ENCODE data around the gene HMGB4. TPM values are rescaled to one million over a fixed set of nuclear protein-coding genes. Genes with fewer than 3 reads are reported as not detected.

Gene HMGB4
- total and polyA plus RNA-seq, 9 of the 15 experiments (the other 6 are each of a cell fraction or from before 2014, with no cell fraction given) = not detected

- TF ChIP-seq, protein P1, sequence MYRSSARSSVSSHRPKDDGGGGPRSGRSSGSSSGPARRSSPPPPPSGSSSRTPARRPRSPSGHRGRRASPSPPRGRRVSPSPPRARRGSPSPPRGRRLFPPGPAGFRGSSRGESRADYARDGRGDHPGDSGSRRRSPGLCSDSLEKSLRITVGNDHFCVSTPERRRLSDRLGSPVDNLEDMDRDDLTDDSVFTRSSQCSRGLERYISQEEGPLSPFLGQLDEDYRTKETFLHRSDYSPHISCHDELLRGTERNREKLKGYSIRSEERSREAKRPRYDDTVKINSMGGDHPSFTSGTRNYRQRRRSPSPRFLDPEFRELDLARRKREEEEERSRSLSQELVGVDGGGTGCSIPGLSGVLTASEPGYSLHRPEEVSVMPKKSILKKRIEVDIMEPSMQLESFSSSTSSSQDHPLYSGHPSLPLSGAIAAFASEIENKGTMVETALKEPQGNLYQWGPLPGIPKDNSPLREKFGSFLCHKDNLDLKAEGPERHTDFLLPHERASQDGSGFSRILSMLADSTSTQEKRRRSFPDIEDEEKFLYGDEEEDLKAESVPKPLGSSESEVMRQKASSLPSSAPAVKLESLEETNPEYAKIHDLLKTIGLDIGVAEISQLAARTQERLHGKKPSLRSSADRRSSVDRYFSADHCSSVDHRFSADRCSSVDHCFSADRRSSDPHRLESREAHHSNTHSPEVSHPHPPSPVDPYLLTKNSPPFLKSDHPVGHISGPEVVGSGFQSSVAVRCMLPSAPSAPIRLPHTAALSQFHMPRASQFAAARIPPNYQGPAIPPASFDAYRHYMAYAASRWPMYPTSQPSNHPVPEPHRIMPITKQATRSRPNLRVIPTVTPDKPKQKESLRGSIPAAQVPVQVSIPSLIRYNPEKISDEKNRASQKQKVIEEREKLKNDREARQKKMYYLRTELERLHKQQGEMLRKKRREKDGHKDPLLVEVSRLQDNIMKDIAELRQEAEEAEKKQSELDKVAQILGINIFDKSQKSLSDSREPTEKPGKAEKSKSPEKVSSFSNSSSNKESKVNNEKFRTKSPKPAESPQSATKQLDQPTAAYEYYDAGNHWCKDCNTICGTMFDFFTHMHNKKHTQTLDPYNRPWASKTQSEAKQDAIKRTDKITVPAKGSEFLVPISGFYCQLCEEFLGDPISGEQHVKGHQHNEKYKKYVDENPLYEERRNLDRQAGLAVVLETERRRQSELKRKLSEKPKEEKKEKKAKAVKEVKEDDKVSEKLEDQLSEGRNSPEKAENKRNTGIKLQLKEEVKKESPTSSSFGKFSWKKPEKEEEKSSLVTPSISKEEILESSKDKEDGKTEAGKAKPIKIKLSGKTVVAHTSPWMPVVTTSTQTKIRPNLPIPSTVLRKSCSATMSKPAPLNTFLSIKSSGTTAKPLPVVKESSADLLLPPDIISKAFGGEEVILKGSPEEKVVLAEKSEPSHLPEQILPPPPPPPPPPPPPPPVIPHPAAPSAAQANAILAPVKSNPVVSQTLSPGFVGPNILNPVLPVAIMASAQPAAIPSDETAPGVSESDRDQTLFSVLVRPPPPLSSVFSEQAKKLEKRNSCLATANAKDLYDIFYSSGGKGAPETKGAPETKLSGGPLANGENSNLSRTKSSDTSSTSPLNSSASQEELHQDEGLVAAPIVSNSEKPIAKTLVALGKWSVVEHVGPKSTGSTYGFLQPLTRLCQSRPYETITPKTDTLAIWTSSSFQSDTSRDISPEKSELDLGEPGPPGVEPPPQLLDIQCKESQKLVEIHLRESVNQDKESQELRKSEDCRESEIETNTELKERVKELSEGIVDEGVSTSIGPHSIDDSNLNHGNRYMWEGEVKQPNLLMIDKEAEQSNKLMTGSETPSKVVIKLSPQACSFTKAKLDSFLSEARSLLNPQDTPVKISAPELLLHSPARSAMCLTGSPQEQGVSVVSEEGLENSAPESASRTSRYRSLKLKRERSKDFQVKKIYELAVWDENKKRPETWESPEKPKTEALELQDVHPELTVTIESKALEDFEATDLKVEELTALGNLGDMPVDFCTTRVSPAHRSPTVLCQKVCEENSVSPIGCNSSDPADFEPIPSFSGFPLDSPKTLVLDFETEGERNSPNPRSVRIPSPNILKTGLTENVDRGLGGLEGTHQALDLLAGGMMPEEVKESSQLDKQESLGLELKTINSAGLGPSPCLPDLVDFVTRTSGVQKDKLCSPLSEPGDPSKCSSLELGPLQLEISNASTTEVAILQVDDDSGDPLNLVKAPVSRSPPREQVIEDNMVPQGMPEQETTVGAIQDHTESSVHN (IDR thresholded peaks at IDR 0.05; ENCODE audit: borderline replicate concordance in 1 of 2, low read depth in 1 of 2) = no peak
- no peak for TF ChIP-seq ZBTB49 (CRISPR knock-in tag; IDR thresholded peaks at IDR 0.05; ENCODE audit: borderline replicate concordance)
- TF ChIP-seq CREB1 (IDR thresholded peaks at IDR 0.05) = no peak
- no peak for TF ChIP-seq CREB1 (CRISPR knock-in tag; IDR thresholded peaks at IDR 0.05)
- no peak for TF ChIP-seq SP1 (CRISPR knock-in tag; IDR thresholded peaks at IDR 0.05)
- TF ChIP-seq KDM5B (IDR thresholded peaks at IDR 0.05; ENCODE audit: insufficient replicate concordance, low read depth, low read length) = no peak
- no peak for TF ChIP-seq DEAF1 (CRISPR knock-in tag; IDR thresholded peaks at IDR 0.05)
- no peak for TF ChIP-seq ETS2 (tag; IDR thresholded peaks at IDR 0.05; ENCODE audit: borderline replicate concordance, poor library complexity, severe bottlenecking)
These were observed 44.6 kb downstream of the HMGB4 start (continued) for GRCh38 chr1:33908324-33908956.

Measured in K562 (cell line).